NOMO-1 treated with dmso at 0.1 percent for 144 hours (cell line): Measurements from ENCODE around the gene ATP9A.

Experiments used
- DNase-seq: peaks from one replicate; lab custom pipeline; 2025; ENCODE audit not compliant: unreplicated experiment; lab: John Stamatoyannopoulos, UW

Gene ATP9A

DNA sequence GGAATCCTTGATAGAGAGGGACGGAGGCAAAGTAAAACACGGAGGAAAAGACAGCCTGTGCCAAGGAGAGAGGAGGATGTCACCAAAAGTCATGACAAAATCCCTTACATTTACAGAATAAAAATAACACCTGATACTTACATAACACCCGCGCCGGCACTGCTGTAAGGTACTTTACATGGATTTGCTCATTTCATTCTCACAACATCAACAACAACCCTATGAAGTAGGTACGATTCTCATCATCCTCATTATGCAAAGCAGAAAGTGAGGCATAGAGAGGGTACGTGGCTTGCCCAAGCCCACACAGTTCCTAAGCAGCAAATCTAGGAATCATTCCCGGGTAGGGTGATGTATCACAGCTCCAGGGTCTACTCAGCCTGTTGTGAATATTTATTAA is 158.1 kb downstream of the ATP9A start:
- DNase-seq: no peak

DNA sequence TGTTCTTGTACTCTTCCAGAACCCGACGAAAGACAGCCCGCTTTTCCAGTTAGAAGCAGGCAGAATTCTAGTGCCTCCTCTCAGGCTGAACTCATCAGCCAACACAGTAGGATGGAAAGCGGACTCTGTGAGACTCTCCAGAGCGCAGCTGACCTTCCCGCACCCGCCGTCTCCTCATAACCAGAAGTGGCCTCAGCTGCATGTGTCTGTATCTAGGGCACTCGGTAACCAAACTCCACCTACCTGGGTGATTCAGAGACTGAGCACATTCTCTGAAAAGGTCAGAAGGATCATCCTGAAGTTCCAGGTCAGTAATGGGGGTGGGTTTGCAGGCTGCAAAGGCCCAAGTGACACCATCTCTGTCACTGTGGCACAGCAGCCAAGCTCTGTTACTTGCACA is 158.9 kb downstream of the ATP9A start:
- no peak for DNase-seq

DNA sequence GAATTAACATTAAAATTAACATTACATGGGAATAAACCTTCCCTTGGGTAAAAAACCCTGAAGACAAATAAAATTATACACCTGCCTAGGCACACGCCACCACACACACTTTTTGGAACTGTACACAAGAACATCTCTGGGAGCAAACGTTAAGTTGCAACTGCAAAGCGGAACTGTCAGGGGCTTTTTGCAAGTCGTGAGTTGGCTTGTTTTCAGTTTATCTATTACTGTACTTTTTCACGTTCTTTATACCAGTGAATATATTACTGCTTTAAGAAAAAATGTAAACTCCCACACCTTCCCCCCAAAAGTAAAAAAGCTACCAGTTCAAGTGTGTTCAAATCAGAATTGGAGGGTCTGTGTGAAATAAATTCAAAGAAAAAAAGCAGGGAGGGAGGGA is 160.1 kb downstream of the ATP9A start:
- DNase-seq: no peak

- no peak for DNase-seq
Observed at GRCh38 chr20:51607170-51607569, 161.0 kb downstream of the ATP9A start.

GRCh38 chr20:51604851-51605250 is 163.3 kb downstream of the ATP9A start:
- no peak for DNase-seq

- DNase-seq: no peak
Observed at GRCh38 chr20:51602131-51602530, 166.1 kb downstream of the ATP9A start.

- DNase-seq: no peak
Observed at GRCh38 chr20:51600950-51601349, 167.2 kb downstream of the ATP9A start.

DNA sequence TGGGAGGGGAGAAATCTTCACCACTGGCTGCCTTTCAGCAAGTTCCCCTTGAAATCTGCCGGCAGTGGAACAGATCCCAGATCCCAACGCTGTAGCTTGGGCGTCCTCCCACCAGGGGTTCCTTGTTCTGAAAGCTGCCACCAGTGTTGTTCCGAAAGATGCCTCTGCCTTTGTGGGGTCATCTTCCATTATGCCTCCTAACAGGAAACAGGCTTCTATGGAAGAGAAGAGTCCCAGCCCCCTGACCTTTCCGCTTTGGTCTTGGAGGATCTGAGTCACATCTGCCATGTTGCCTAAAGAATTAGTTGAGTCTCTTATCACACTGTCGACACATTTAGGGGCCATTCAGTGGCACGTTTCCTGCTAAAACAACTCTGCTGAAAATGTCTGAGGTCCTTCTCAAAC is 168.2 kb downstream of the ATP9A start:
- no peak for DNase-seq

DNA sequence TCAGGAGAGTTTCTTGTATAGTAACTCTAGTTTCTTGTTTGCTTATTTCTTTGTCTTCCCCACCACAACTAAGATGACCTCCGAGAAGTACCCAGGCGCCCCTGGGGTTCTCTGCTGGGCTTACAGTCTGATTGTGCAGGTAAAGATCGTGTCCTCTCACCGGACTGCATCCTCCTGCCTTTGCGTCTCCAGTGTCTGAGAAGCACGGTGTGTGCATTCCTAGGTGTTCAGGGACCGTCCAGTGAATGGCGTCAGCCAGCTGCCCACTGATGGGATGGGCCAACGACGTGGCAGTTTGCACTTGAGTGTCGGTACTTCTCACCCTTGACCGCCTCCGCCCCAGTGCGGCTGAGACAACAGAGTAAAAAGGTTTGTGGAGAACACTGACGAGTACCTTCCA is 169.6 kb downstream of the ATP9A start:
- no peak for DNase-seq

- DNase-seq: no peak
Observed at GRCh38 chr20:51597389-51598231, 170.6 kb downstream of the ATP9A start.

GRCh38 chr20:51596668-51597388 is 171.4 kb downstream of the ATP9A start:
- no peak for DNase-seq

- no peak for DNase-seq
Observed at GRCh38 chr20:51595744-51596143, 172.4 kb downstream of the ATP9A start.

GRCh38 chr20:51595058-51595532 is 173.1 kb downstream of the ATP9A start:
- peak; percentile 72 for DNase-seq

- DNase-seq: no peak
Observed at GRCh38 chr20:51594236-51595057, 173.7 kb downstream of the ATP9A start.

- no peak for DNase-seq
Observed at GRCh38 chr20:51593584-51593983, 174.6 kb downstream of the ATP9A start.

- no peak for DNase-seq
Observed at GRCh38 chr20:51592564-51592963, 175.6 kb downstream of the ATP9A start.

DNA sequence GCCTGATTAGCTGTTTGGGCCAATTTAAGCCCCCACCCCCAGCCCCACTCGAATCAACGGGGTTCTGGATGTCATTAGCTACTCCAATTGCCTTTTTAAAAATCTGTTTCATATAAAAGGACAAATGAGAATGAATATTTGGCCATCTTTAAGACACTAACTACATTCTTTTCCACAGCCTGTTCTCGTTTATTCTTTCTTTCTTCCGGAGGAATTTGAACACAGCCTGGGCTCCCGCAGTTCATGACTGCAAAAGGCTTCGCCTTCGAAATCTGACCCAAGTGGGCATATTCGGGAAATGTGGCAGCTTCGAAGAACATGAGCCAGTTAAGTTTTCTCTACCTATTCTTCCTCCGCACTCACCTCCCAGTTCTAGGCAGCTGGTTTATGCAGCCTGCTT is 176.3 kb downstream of the ATP9A start:
- no peak for DNase-seq

- DNase-seq: no peak
Observed at GRCh38 chr20:51588762-51589161, 179.4 kb downstream of the ATP9A start.

- no peak for DNase-seq
Observed at GRCh38 chr20:51587145-51587544, 181.0 kb downstream of the ATP9A start.

GRCh38 chr20:51586005-51586440 is 182.2 kb downstream of the ATP9A start:
- no peak for DNase-seq

DNA sequence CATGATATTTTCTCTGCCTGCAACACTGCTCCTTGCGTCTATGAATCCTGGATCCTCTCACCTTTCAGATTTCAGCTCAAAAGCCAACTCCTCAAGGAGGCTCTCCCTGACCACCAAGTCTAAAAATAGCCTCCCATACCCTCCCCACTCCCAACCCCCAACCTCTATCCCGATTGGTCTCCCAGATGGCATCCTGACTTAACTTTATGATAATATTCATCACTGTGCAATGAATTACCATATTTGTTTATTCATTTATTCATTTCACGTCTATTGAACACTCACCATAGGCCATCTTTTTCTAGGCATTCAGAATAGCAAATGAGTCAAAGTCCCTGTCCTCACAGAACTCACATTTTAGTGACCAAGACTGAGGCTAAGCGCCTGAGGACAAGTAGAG is 183.0 kb downstream of the ATP9A start:
- no peak for DNase-seq
